Breast epithelium (tissue), 3 donors: ENCODE measurements around the gene BIRC2.

ENCODE experiments used
- CTCF ChIP-seq, 3 donors: fragments of 450-650 bp; IDR thresholded peaks; one replicate each; pipeline ENCODE4 v1.5.1; 2016 to 2017; ENCODE audit warnings: antibody characterized with exemption in 3 of 3, mild to moderate bottlenecking in 3 of 3, moderate library complexity in 3 of 3
- POLR2A ChIP-seq: fragments of 450-650 bp; IDR thresholded peaks from one replicate; pipeline ENCODE4 v1.6.1; 2016; ENCODE audit warnings: antibody characterized with exemption, mild to moderate bottlenecking, moderate library complexity

GRCh38 chr11:102420547-102420946, 73.5 kb downstream of the BIRC2 start:
- TF ChIP-seq CTCF (IDR thresholded peaks at IDR 0.05) (no peak), POLR2A (no peak)
